Keratinocyte (primary cell): ENCODE data around the gene KRTAP10-7. TPM values are rescaled to one million over a fixed set of nuclear protein-coding genes. Genes with fewer than 3 reads are reported as not detected.

Experiments used
- DNase-seq: peaks from one replicate; pipeline ENCODE4 v3.0.0-alpha.2; 2011; ENCODE audit warnings: low read depth, missing footprints, low spot score
- FAIRE-seq: peaks from 2 replicates; lab custom pipeline; 2011; peaks lifted over from hg19 to GRCh38; lab: Jason Lieb, UNC
- H2AFZ ChIP-seq: 2 replicates; pipeline ENCODE4 v1.6.0; 2012; ENCODE audit warnings: low read length, control low read depth, inconsistent platforms; ENCODE audit not compliant: control insufficient read depth
- H3K27ac ChIP-seq: 2 replicates; pipeline ENCODE4 v1.5.1; 2011; ENCODE audit warnings: low read length; ENCODE audit not compliant: control insufficient read depth, insufficient read depth
- H3K27me3 ChIP-seq: 3 replicates; pipeline ENCODE4 v1.6.0; 2011; ENCODE audit warnings: low read length; ENCODE audit not compliant: control insufficient read depth, insufficient read depth; ENCODE audit errors: extremely low read depth
- H3K36me3 ChIP-seq, 2 experiments: 2 replicates in 1 of 2; 3 replicates in 1 of 2; pipeline ENCODE4 v1.5.1; 2011; ENCODE audit warnings: low read length in 2 of 2, mild to moderate bottlenecking in 1 of 2; ENCODE audit not compliant: control insufficient read depth in 2 of 2, insufficient read depth in 2 of 2; ENCODE audit errors: extremely low read depth in 1 of 2
- H3K4me1 ChIP-seq: 3 replicates; pipeline ENCODE4 v1.5.1; 2011; ENCODE audit warnings: low read length; ENCODE audit not compliant: control insufficient read depth, insufficient read depth; ENCODE audit errors: extremely low read depth
- H3K4me2 ChIP-seq: 3 replicates; pipeline ENCODE4 v1.6.0; 2011; ENCODE audit warnings: low read depth, low read length; ENCODE audit not compliant: control insufficient read depth, insufficient read depth; ENCODE audit errors: extremely low read depth
- H3K4me3 ChIP-seq, 3 experiments: fragments of 200-600 bp in 1 of 3; sonication (generic) in 1 of 3; 2 replicates in 2 of 3; 3 replicates in 1 of 3; pipeline ENCODE4 v1.5.1; 2011 to 2016; ENCODE audit warnings: low read length in 3 of 3, mild to moderate bottlenecking in 3 of 3, control low read depth in 2 of 3, inconsistent platforms in 1 of 3, low read depth in 1 of 3, mixed read lengths in 1 of 3, mixed run types in 1 of 3, moderate library complexity in 1 of 3; ENCODE audit not compliant: control insufficient read depth in 2 of 3, insufficient read depth in 2 of 3; ENCODE audit errors: extremely low read depth in 1 of 3
- H3K79me2 ChIP-seq: 2 replicates; pipeline ENCODE4 v1.6.0; 2012; ENCODE audit warnings: low read length; ENCODE audit not compliant: control insufficient read depth, insufficient read depth
- H3K9ac ChIP-seq: 3 replicates; pipeline ENCODE4 v1.6.0; 2011; ENCODE audit warnings: low read length; ENCODE audit not compliant: control insufficient read depth, insufficient read depth; ENCODE audit errors: extremely low read depth
- H3K9me1 ChIP-seq: 3 replicates; pipeline ENCODE4 v1.6.0; 2011; ENCODE audit warnings: low read length; ENCODE audit not compliant: control insufficient read depth, insufficient read depth; ENCODE audit errors: extremely low read depth
- H3K9me3 ChIP-seq: 2 replicates; pipeline ENCODE4 v1.5.1; 2012; ENCODE audit warnings: low read depth, low read length; ENCODE audit not compliant: control insufficient read depth
- H4K20me1 ChIP-seq: 3 replicates; pipeline ENCODE4 v1.6.0; 2011; ENCODE audit warnings: low read length; ENCODE audit not compliant: control insufficient read depth, insufficient read depth; ENCODE audit errors: extremely low read depth
- CTCF ChIP-seq, 3 experiments: IDR thresholded peaks in 1 of 3; conservative IDR thresholded peaks in 1 of 3; optimal IDR thresholded peaks in 1 of 3; 2 replicates in 2 of 3; 3 replicates in 1 of 3; pipeline versions ENCODE3 to v1.5.1; 2011; ENCODE audit warnings: low read length in 3 of 3, mild to moderate bottlenecking in 3 of 3, moderate library complexity in 2 of 3, control low read depth in 1 of 3, inconsistent platforms in 1 of 3; ENCODE audit not compliant: insufficient read depth in 2 of 3; ENCODE audit errors: extremely low read depth in 1 of 3
- EZH2 ChIP-seq: IDR thresholded peaks from one replicate; pipeline ENCODE4 v1.6.1; 2012; ENCODE audit warnings: inconsistent platforms, mild to moderate bottlenecking, low read length, moderate library complexity
- dilution Hi-C: fragments of 300-500 bp; cut with MboI; formaldehyde crosslinking; loops from one replicate; pipeline ENCODE4 v1.7.0; 2020; ENCODE audit warnings: low sequenced_read_pairs; ENCODE audit not compliant: extremely low pct_ligation_motif_present
- polyA plus RNA-seq, 5 experiments: library from polyadenylated mRNA; depleted of rRNA in 3 of 5; stranded (reverse) in 3 of 5; stranded (forward) in 1 of 5; unstranded in 1 of 5; fragments of >200 nt; gene quantifications; 1 replicate in 1 of 5; 2 replicates in 3 of 5; 3 replicates in 1 of 5; pipeline versions ENCODE4 v1.2.1 to v1.2.3, GENCODE V29; 2011 to 2012; ENCODE audit warnings: missing spikeins in 2 of 5, low read depth in 1 of 5, low replicate concordance in 1 of 5

The KRTAP10-7 gene
- polyA plus RNA-seq, 1 donor (not counting 4 experiments of a cell fraction or from before 2014, with no cell fraction given): not detected

DNA sequence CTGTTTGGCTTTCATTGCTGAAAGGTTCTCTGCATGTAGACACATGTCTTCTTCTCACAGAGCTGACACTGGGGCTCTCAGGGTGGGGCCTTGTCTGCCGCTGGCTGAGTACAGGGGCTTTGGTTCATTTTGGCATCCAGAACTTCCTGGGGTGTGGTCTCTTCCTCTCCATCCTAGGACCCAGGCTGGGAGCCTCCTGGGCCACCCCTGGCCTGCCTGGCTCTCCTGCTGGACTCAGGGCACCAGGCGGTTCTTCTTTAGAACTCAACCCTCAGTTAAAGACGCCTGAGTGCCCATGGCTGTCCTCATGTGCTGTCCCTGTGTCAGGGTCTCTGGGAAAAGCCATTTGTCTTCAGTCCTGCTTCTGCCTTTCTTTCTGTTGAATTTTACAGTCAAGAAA lies 14.5 kb upstream of the KRTAP10-7 start:
- no peak for FAIRE-seq
- no peaks in the 10 kb centered on the region for H3K36me3 ChIP-seq
- H3K9me3 ChIP-seq: peaks cover 6% of the 10 kb centered on the region
- dilution Hi-C loops: no loop called here
- no peak for TF ChIP-seq CTCF (optimal IDR thresholded peaks at IDR 0.05 in 1 of 3, IDR thresholded peaks at IDR 0.05 in 1 of 3, conservative IDR thresholded peaks at IDR 0.05 in 1 of 3; ENCODE audit: extremely low read depth in 1 of 3, insufficient read depth in 2 of 3, low read length in 3 of 3)
- no peak for TF ChIP-seq EZH2
- no peak overlapping the region for H3K4me2 ChIP-seq
- no peak overlapping the region for H3K9ac ChIP-seq
- DNase-seq: no peak
- no peaks in the 10 kb centered on the region for H3K9me1 ChIP-seq
- H3K27ac ChIP-seq: no peak overlapping the region
- no peaks in the 10 kb centered on the region for H3K4me1 ChIP-seq
- H3K27me3 ChIP-seq: no peaks in the 10 kb centered on the region
- no peaks in the 10 kb centered on the region for H4K20me1 ChIP-seq
- H2AFZ ChIP-seq: no peak overlapping the region
- H3K4me3 ChIP-seq: no peak overlapping the region
- H3K79me2 ChIP-seq: no peaks in the 10 kb centered on the region

GRCh38 chr21:44589094-44589493 lies 11.3 kb upstream of the KRTAP10-7 start:
- Histone ChIP-seq H4K20me1 (no peaks in the 10 kb centered on the region), H3K4me3 (no peak overlapping the region), H3K4me2 (no peak overlapping the region), H3K9me1 (no peaks in the 10 kb centered on the region), H3K36me3 (no peaks in the 10 kb centered on the region), H3K9ac (no peak overlapping the region), H3K27me3 (no peaks in the 10 kb centered on the region), H3K9me3 (no peaks in the 10 kb centered on the region), H2AFZ (no peak overlapping the region), H3K79me2 (no peaks in the 10 kb centered on the region), H3K27ac (no peak overlapping the region), H3K4me1 (peaks cover 5% of the 10 kb centered on the region)
- FAIRE-seq (no peak), DNase-seq (no peak)
- TF ChIP-seq CTCF (optimal IDR thresholded peaks at IDR 0.05 in 1 of 3, IDR thresholded peaks at IDR 0.05 in 1 of 3, conservative IDR thresholded peaks at IDR 0.05 in 1 of 3; ENCODE audit: extremely low read depth in 1 of 3, insufficient read depth in 2 of 3, low read length in 3 of 3) (no peak), EZH2 (no peak)
- dilution Hi-C loops: no loop called here
